IPS DF 6.9 (cell line): ENCODE data around the gene SLC9A2.

Experiments used
- DNase-seq: peaks from one replicate; pipeline ENCODE4 v3.0.0-alpha.2; 2013; ENCODE audit warnings: low read depth, low spot score
- H3K27ac ChIP-seq: one replicate; pipeline ENCODE4 v1.5.1; 2013; ENCODE audit warnings: low read length, control low read depth
- H3K27me3 ChIP-seq: 2 replicates; pipeline ENCODE4 v1.6.1; 2013; ENCODE audit warnings: mild to moderate bottlenecking, low read length; ENCODE audit not compliant: control insufficient read depth, insufficient read depth
- H3K36me3 ChIP-seq: 2 replicates; pipeline ENCODE4 v1.6.1; 2013; ENCODE audit warnings: low read length; ENCODE audit not compliant: control insufficient read depth, insufficient read depth
- H3K4me1 ChIP-seq: 2 replicates; pipeline ENCODE4 v1.6.1; 2013; ENCODE audit warnings: low read length; ENCODE audit not compliant: control insufficient read depth, insufficient read depth
- H3K4me3 ChIP-seq: 2 replicates; pipeline ENCODE4 v1.5.1; 2013; ENCODE audit warnings: mild to moderate bottlenecking, low read length
- H3K9me3 ChIP-seq: 2 replicates; pipeline ENCODE4 v1.6.1; 2013; ENCODE audit warnings: low read length, inconsistent platforms; ENCODE audit not compliant: control insufficient read depth, insufficient read depth
- WGBS: extraction: QIAGEN DNeasy Blood & Tissue Kit; methylation state at CpG from one replicate; pipeline ENCODE4 v1.1.7; 2013; ENCODE audit warnings: mixed read lengths, missing lambda C conversion rate; ENCODE audit not compliant: insufficient read length, insufficient coverage; 5-methylcytosine and 5-hydroxymethylcytosine counted together

SLC9A2 gene

GRCh38 chr2:102753563-102754159, 134.3 kb downstream of the SLC9A2 start:
- Histone ChIP-seq H3K27me3 (no peaks in the 10 kb centered on the region), H3K4me3 (no peak overlapping the region), H3K27ac (no peak overlapping the region), H3K36me3 (no peaks in the 10 kb centered on the region), H3K9me3 (no peaks in the 10 kb centered on the region), H3K4me1 (no peaks in the 10 kb centered on the region)
- no CpG with 5 or more reads among the region's 7 CpGs for WGBS
- no peak for DNase-seq

GRCh38 chr2:102754456-102755145, 135.2 kb downstream of the SLC9A2 start:
- Histone ChIP-seq H3K27ac (no peak overlapping the region), H3K9me3 (no peaks in the 10 kb centered on the region), H3K4me3 (no peak overlapping the region), H3K36me3 (no peaks in the 10 kb centered on the region), H3K27me3 (no peaks in the 10 kb centered on the region), H3K4me1 (no peaks in the 10 kb centered on the region)
- WGBS = no CpG with 5 or more reads among the region's 3 CpGs
- no peak for DNase-seq

- H3K36me3 ChIP-seq = no peaks in the 10 kb centered on the region
- H3K27ac ChIP-seq = no peak overlapping the region
- H3K27me3 ChIP-seq = no peaks in the 10 kb centered on the region
- H3K4me1 ChIP-seq = no peaks in the 10 kb centered on the region
- DNase-seq = no peak
- H3K9me3 ChIP-seq = no peaks in the 10 kb centered on the region
- H3K4me3 ChIP-seq = no peak overlapping the region
- no CpG with 5 or more reads among the region's 4 CpGs for WGBS
These were observed 135.9 kb downstream of the SLC9A2 start for GRCh38 chr2:102755284-102755683.

- H3K27ac ChIP-seq = no peak overlapping the region
- no peaks in the 10 kb centered on the region for H3K4me1 ChIP-seq
- no peaks in the 10 kb centered on the region for H3K36me3 ChIP-seq
- H3K9me3 ChIP-seq = no peaks in the 10 kb centered on the region
- no peak for DNase-seq
- H3K4me3 ChIP-seq = no peak overlapping the region
- no peaks in the 10 kb centered on the region for H3K27me3 ChIP-seq
These were observed 139.1 kb downstream of the SLC9A2 start for GRCh38 chr2:102758439-102758838.
